HG02973 (cell line): ENCODE results near the gene ZNF581.

Experiments used
- ATAC-seq: cut with Tn5 transposase; IDR thresholded peaks from one replicate; pipeline ENCODE4 v1.9.1; 2021; ENCODE audit warnings: moderate library complexity; ENCODE audit not compliant: unreplicated experiment

ZNF581 gene

DNA sequence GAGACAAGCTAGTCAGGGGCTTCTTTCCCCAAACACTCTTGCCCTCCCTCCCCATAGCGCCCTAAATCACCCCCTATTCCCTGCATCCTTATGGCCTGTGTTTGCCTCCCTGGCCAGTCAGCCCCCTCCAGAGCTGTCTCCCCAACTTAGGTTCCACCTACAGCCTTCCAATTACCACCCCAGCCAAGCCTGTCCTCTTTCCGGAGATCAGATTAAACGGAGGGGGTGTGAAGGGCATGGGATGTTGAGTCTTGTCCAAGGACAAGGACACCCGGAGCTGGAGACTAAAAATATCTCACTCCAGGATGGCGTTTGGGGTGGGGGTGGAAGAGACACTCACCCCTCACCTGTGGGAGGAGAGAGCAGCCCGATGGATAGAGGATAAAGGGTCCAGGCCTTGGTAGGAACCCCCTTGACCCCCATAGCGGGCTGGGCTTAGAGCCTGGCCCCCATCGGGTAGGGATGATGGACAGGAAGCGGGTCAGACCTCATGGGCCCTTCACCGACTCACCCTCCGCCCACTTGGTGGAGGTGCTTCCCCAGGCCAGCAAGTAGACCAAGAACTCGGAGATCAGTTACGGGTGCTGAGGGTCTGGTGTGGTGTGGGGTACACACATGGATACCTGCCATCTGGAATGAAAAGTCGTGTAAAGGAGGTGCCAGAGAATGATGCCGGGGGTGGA is 32.0 kb upstream of the ZNF581 start:
- ATAC-seq: no peak

DNA sequence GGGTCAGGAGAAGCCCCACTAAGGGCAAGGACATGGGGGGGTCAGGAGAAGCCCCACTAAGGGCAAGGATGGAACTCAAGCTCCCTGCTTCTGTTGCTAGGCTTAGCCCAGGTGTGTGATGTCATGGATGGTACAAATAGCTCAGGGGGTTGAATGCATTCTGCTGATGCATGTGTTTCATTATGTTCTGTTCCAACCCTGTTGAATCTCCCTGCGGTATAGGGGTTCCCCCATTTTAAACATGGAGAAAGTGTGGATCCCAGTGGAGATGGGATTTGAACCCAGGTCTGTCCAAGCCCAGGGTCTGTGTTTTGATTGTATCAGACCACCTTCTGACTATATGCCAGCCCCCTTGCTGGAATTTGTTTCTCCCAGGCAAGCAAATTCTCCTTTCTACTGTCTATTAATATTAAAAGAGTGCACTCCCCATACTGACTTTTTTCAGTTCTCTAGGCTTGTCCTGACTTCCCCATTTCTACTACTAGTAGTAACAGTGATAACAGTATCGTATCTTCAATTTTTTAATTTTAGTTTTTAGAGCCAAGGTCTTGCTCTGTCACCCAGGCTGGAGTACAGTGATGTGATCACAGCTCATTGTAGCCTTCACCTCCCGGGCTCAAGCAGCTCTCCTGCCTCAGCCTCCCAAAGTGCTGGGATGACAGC is 31.3 kb upstream of the ZNF581 start:
- ATAC-seq: no peak

DNA sequence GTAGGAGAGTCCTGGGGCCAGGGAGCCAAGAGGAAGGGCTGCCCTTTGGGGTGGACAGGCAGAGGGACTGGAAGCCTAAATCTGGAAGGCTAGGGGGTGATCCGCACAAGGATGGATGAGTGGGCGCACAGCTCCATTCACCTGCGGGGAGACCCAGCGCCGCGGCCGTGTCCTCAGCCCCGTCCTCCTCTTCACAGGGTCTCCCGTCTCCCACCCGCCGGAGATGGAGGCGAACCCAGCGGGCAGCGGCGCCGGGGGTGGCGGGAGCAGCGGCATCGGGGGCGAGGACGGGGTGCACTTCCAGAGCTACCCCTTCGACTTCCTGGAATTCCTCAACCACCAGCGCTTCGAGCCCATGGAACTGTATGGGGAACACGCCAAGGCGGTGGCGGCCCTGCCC is 30.1 kb upstream of the ZNF581 start:
- no peak for ATAC-seq

DNA sequence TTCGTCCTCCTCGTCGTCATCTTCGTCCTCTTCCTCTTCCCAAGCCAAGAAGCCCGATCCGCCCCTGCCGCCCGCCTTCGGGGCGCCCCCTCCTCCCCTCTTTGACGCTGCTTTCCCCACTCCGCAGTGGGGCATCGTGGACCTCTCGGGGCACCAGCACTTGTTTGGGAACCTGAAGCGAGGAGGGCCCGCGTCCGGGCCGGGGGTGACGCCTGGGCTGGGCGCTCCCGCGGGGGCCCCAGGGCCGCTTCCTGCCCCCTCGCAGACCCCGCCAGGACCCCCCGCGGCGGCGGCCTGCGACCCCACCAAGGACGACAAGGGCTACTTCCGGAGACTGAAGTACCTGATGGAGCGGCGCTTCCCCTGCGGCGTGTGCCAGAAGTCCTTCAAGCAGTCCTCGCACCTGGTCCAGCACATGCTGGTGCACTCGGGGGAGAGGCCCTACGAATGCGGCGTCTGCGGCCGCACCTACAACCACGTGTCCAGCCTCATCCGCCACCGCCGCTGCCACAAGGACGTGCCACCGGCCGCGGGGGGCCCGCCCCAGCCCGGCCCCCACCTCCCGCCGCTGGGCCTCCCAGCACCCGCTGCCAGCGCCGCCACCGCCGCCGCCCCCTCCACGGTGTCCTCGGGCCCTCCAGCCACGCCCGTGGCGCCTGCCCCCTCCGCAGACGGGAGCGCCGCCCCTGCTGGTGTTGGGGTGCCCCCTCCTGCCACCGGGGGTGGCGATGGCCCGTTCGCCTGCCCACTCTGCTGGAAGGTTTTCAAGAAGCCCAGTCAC is 29.3 kb upstream of the ZNF581 start:
- no peak for ATAC-seq

DNA sequence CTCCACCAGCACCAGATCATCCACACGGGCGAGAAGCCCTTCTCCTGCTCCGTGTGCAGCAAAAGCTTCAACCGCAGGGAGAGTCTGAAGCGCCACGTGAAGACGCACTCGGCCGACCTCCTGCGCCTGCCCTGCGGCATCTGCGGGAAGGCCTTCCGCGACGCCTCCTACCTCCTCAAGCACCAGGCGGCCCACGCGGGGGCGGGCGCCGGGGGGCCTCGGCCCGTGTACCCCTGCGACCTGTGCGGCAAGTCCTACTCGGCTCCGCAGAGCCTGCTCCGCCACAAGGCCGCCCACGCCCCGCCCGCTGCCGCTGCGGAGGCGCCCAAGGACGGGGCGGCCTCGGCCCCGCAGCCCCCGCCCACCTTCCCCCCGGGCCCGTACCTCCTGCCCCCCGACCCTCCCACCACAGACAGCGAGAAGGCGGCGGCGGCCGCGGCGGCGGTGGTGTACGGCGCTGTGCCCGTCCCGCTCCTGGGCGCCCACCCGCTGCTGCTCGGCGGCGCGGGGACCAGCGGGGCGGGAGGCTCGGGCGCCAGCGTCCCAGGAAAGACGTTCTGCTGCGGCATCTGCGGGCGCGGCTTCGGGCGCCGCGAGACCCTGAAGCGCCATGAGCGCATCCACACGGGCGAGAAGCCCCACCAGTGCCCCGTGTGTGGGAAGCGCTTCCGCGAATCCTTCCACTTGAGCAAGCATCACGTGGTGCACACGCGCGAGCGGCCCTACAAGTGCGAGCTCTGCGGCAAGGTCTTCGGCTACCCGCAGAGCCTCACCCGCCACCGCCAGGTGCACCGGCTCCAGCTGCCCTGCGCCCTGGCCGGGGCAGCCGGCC is 28.5 kb upstream of the ZNF581 start:
- no peak for ATAC-seq

DNA sequence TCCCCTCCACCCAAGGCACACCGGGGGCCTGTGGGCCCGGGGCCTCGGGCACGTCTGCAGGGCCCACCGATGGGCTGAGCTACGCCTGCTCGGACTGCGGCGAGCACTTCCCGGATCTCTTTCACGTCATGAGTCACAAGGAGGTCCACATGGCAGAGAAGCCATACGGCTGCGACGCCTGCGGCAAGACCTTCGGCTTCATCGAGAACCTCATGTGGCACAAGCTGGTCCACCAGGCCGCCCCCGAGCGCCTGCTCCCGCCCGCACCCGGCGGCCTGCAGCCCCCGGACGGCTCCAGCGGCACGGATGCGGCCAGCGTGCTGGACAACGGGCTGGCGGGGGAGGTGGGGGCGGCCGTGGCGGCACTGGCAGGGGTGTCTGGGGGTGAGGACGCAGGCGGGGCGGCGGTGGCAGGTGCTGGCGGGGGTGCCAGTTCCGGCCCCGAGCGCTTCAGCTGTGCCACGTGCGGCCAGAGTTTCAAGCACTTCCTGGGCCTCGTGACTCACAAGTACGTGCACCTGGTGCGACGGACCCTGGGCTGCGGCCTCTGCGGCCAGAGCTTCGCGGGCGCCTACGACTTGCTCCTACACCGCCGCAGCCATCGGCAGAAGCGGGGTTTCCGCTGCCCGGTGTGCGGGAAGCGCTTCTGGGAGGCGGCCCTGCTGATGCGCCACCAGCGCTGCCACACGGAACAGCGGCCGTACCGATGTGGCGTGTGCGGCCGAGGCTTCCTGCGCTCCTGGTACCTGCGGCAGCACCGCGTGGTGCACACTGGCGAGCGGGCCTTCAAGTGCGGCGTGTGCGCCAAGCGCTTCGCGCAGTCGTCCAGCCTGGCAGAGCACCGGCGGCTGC is 27.7 kb upstream of the ZNF581 start:
- ATAC-seq: no peak

DNA sequence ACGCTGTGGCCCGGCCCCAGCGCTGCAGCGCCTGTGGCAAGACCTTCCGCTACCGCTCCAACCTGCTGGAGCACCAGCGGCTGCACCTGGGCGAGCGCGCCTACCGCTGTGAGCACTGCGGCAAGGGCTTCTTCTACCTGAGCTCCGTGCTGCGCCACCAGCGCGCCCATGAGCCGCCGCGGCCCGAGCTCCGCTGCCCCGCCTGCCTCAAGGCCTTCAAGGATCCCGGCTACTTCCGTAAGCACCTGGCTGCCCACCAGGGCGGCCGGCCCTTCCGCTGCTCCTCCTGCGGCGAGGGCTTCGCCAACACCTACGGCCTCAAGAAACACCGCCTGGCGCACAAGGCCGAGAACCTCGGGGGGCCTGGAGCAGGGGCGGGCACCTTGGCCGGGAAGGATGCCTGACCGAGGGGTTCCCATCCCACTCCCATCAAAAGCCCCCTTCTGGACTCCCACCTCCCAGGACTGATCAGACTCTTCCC is 27.0 kb upstream of the ZNF581 start:
- ATAC-seq: no peak

DNA sequence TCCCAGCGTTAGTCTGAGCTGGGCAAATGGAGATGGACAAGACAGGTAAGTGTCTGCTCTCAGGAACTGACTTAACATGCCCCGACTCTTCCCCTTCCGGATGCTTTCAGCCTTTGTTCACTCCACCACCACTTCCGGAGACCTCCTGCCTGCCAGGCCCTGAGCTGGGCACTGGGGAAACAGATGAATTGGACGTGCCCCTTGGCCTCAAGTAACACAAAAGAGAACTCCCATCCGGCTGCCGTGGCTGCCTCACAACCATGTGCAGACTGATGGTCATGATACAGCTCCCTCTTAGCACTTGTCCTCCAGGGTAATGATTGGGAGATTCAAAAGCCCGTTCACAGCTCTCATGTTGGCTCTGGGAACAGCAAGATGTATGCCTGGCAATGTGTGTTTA is 26.0 kb upstream of the ZNF581 start:
- no peak for ATAC-seq

DNA sequence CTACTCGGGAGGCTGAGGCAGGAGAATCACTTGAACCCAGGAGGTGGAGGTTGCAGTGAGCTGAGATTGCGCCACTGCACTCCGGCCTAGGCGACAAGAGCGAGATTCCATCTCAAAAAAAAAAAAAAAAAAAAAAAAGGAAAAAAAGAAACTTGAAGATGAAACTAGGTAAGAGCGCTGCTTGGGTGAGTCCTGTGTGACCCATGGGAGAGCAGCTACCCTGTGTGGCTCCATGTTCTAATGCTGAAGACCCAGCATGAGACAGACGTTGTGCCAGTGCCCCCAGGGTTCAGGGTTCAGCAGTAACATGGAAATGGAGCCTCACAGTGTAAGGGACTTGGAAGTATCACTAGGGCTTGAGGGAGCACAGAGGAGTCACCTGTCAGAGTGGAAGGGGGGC is 25.0 kb upstream of the ZNF581 start:
- ATAC-seq: no peak

DNA sequence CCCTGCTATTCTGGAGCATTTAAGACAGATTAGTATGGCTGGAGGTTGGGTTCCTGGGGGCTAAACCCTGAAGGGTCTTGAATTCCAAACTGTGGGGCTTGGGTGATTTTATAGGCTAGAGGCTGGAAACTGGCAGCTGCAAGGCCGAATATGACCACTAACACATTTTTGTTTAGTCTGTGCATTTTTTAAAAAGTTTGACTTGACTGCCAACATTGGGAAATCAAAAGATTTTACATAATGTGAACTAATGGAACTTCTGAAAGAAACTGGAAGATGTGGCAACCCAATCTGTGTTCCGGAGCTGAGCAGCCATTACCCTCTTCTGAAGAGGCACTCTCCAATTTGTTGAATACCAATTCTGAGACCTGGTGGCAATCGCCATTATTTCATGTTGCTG is 24.2 kb upstream of the ZNF581 start:
- ATAC-seq: no peak

DNA sequence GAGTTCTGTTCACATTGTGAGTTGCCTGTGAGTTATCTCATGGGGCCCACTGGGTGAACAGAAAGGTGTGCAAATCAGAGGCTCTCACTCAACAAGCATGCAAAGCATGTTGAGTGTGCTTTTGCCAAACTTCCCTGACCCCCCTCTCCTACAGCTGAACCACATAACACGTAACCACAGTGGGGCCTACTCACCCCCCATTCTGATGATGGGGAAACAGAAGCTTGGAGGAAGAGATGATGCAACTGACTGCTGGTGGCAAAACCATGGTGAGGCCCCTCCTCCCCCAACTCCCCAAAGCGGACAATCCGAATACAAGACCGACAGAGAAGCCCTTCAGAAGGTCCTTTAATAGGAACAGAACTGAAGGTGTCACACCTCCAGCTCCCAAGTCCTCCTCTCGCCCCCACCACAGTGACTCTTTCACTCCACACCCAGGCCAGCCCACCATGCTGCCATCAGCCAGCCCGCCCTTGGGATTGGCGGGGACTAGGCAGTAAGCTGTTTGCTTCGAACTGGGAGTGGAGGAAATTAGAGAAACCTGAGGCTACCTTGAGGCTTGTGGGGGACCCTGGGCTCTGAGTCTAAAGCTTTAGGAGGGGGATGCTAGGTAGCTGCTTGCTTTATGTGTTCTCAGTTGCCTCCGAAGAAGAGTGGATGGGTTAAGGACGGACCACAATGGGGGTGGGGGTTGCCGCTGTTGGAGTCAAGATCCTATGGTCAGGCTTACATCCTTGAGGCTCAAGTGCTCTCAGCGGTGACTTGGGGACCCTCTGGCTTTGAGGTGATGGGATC is 22.8 kb upstream of the ZNF581 start:
- ATAC-seq: no peak

DNA sequence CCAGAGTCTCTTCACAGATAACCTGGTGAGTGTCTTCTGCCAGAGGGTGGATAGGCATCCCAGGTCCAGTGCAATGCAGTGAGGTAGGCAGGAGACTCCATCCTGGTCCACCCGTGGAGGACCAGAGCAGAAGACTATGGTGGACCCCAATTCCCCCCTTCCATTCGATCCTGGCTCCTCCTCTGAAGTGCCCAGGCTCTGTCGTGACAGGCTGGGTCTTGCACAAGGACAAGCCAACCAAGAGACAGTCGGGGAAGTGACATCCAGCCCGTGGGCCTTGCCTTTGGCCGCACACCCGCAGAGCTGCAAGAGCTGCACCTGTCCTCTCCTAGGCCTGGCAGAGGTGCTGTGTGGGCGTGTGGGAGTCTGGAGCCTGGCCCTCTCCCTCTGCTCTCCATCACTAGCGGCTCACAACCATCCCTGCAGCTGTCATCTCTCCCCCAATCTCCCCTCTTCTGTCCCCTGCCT is 22.2 kb upstream of the ZNF581 start:
- no peak for ATAC-seq

DNA sequence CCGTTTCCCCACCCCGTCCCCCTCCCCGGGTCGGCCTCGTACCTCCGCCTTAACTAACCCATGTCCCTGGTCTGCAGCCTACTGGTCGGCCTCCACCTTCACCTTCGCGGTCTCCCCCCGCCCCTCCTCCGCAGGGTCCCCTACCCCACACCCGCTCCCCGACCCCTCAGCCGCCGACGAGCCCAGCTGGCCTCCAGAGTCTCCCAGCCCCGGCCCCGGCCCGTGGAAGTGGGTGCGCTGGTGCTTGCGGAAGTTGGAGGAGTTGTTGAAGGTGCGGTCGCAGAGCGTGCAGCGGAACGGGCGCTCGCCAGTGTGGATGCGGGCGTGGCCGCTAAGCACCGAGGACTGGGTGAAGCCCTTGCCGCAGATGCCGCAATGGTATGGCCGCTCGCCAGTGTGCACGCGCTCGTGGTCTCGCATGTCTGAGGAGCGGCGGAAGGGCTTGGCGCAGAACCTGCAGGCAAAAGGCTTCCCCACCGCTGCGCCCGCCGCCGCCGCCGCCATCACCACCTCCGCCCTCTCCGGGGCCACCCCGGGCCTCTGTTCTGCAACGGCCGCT is 21.7 kb upstream of the ZNF581 start:
- no peak for ATAC-seq

DNA sequence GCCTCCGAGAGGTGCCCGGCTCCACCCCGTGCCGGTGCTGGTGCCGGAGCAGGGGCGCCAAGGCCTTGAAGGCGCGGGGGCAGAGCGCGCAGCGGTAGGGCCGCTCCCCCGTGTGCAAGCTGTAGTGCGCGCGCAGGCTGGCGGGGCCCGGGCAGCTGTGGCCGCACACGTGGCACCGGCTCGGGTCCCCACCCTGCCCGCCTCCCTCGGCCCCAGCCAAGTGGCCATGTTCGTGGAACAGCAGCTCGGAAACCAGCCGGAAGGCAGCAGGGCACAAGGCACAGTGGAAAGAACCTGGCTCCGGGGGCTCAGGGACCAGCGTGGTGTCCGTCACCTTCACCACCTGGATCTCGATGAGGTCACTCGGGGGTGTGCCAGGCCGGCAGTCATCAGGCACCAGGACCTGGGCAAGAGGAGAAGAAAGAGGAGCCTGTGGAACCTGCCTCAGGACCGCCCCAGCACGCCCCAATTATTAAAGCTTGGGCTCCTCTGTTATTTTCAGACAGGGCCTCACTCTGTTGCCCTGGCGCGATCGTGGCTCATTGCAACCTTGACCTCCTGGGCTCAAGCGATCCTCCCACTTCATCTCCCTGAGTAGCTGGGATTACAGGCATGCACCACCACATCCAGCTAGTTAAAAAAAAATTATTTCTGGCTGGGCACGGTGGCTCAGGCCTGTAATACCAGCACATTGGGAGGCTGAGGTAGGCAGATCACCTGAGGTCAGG is 21.0 kb upstream of the ZNF581 start:
- ATAC-seq: no peak

DNA sequence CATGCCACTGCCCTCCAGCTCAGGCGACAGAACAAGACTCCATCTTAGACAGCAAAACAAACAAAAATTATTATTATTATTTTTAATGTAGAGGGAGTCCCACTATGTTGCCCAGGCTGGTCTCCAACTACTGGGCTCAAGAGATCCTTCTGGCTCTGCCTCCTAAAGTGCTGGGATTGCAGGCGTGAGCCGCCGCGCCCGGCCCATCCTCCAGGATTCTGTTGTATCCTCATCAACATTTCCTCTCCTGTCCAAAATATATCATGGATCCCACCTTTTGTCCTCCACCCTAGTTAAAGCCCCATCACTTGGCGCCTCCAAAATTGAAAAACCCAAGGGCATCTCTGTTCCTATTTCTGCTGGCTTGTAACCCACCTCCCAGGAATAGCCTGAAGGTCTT is 20.3 kb upstream of the ZNF581 start:
- no peak for ATAC-seq

DNA sequence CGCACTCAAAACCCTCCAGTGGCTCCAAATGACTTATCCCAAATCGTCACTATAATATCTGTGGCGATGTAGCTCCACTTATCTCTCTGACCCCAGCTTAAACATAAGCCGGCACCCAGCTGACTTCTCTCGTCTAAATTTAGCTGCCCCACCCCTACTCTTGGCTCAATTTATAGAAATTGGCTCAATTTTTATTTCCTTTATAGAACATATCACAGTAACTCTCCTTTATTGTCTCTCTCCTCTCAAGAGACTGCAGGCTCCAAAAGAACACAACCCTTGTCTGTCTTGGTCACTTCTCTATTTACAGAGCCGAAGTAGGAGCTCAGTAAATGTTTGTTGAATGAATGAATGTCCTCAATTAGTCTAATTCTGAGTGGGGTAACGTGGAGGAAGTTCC is 19.9 kb upstream of the ZNF581 start:
- ATAC-seq: no peak

DNA sequence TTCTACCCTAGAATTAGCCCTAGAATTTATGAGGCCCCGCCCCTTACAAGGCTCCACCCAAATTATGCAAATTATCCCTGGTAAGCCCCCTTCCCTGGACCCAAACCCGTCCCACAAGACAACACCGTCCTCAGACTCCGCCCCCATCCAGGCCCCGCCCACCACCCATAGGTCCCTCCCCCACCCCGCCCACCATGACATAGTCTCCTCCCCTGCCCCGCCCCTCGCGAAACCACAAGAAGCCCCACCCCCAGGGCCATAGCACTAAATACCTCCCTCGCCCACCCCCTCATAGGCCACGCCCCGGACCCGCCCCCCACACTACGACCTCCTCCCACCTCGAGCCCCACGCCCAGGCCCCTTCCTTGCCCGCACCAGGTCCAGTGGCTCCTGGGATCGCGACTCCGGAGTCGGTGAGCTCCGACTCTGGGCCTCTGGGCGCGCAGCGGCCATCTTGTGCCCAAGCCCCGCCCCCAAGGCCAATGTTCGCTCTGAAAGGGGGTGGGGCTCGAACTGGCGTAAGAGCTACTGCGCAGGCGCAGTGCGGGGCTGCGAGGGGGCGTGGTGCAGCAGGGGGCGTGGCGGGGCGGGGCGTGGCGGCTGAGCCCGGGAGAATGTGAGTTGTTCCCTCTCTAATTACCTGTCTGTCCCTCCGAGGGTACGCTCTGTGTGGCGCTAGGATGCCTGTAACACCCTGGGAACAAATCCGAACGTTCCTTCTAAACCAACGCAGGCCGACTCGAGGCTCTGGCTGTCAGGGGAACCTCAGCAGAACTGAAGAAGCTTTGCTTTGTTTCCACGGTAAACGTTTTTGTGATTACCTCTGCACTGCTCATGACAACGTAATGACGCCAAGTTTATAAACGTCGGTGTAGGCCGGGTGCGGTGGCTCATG is 19.1 kb upstream of the ZNF581 start, which contains the start of gene ZNF784:
TSS of gene ZNF784 (minus strand) at position 458 of the 895 bp plus-strand sequence. CDS start at position 453, 5 bp downstream.
- ATAC-seq: no peak
